ENCODE data around the gene GIMAP4. TPM values are rescaled to one million over a fixed set of nuclear protein-coding genes. Genes with fewer than 3 reads are reported as not detected.

GIMAP4 gene
- total RNA-seq: 1.4 TPM in 1 of 2 replicates, not detected in the other

GRCh38 chr7:150567169-150567568, at the start of gene GIMAP4:
Gene GIMAP4, plus strand, starts transcription at chr7:150567390. Its CDS starts 2,512 bp downstream, at chr7:150569902.

Other genes starting within 250 kb of the GIMAP4 start
- gene LRRC61, start 244.0 kb upstream of the GIMAP4 start, total RNA-seq: 1.2 and 11.8 TPM in 2 replicates
- 0.16 and 0.39 TPM in 2 replicates for gene ACTR3C, start 243.8 kb upstream of the GIMAP4 start, total RNA-seq
- 44.9 and 377 TPM in 2 replicates for gene RARRES2, start 225.8 kb upstream of the GIMAP4 start, total RNA-seq
- 76.7 and 149 TPM in 2 replicates for gene REPIN1, start 198.6 kb upstream of the GIMAP4 start, total RNA-seq
- gene ZNF775, start 188.1 kb upstream of the GIMAP4 start, total RNA-seq: 6.6 and 22.2 TPM in 2 replicates
- gene GIMAP8, start 116.8 kb upstream of the GIMAP4 start, total RNA-seq: under 0.01 and 0.39 TPM in 2 replicates
- 0.13 TPM in 1 of 2 replicates, not detected in the other for gene GIMAP7, start 52.5 kb upstream of the GIMAP4 start, total RNA-seq
- 0.39 and 1.0 TPM in 2 replicates for gene GIMAP6, start 65.0 kb downstream of the GIMAP4 start, total RNA-seq
- 1.0 and 2.1 TPM in 2 replicates for gene GIMAP2, start 118.3 kb downstream of the GIMAP4 start, total RNA-seq
- gene GIMAP1, start 149.2 kb downstream of the GIMAP4 start, total RNA-seq: under 0.01 TPM in 1 of 2 replicates, not detected in the other
- gene GIMAP5, start 170.0 kb downstream of the GIMAP4 start, total RNA-seq: 0.13 TPM in 1 of 2 replicates, not detected in the other
- gene TMEM176B, start 233.0 kb downstream of the GIMAP4 start, total RNA-seq: 14.3 TPM in 1 of 2 replicates, not detected in the other
- 19.9 TPM in 1 of 2 replicates, not detected in the other for gene TMEM176A, start 233.4 kb downstream of the GIMAP4 start, total RNA-seq

Measured in epithelial cell of alveolus of lung (primary cell).